GM18511 (cell line): ENCODE measurements around the gene CD164L2.

Experiments used
- ATAC-seq: cut with Tn5 transposase; IDR thresholded peaks from one replicate; pipeline ENCODE4 v1.9.1; 2021; ENCODE audit warnings: mild to moderate bottlenecking, moderate library complexity; ENCODE audit not compliant: unreplicated experiment

Gene CD164L2

GRCh38 chr1:27330786-27331185, 52.3 kb downstream of the CD164L2 start:
- ATAC-seq = no peak
